ENCODE results near the gene CRKL. TPM values are rescaled to one million over a fixed set of nuclear protein-coding genes. Genes with fewer than 3 reads are reported as not detected.
A peak's percentile ranks its signal among the peaks of the same experiment; 100 is the strongest.
"Not testable (repeated sequence)": the region's sequence is repeated elsewhere in the genome, so short reads cannot be mapped to it uniquely, and the experiment has no call there.

Gene CRKL
- total RNA-seq, 1 experiment from 2014 or later = 82.7 TPM

- DNase-seq = peak in 1 of 2 experiments; percentile 6
- Histone ChIP-seq H3K9me3 (no peaks in the 10 kb centered on the region), H3K27me3 (replicated peaks; ENCODE audit: control insufficient read depth, insufficient read depth, low read length) (no peaks in the 10 kb centered on the region), H3K4me1 (0 out of 2 replicates have a peak, but pooled peaks cover under 1% of the 10 kb centered on the region), H3K4me3 (ENCODE audit: low read depth, low read length) (no peak overlapping the region), H3K36me3 (ENCODE audit: control insufficient read depth, insufficient read depth, low read length) (no peaks in the 10 kb centered on the region; the same call in 1 of the 2 replicates)
- peaks cover 16% of the 10 kb centered on the region for H3K4me1 Mint-ChIP-seq (ENCODE audit: low read depth, unreplicated experiment)
- H3K4me3 Mint-ChIP-seq (ENCODE audit: unreplicated experiment) = no peak overlapping the region
- no peak for TF ChIP-seq CTCF (IDR thresholded peaks at IDR 0.05; ENCODE audit: insufficient read depth in 1 of 2, low read depth in 1 of 2, low read length in 1 of 2, severe bottlenecking in 1 of 2, unreplicated experiment in 1 of 2)
- no peaks in the 10 kb centered on the region for H3K9me3 Mint-ChIP-seq (ENCODE audit: unreplicated experiment)
- POLR2A ChIA-PET = no interaction called here
- no peak overlapping the region for H3K27ac Mint-ChIP-seq (ENCODE audit: unreplicated experiment)
- no peaks in the 10 kb centered on the region for H3K27me3 Mint-ChIP-seq (ENCODE audit: insufficient read depth, unreplicated experiment)
- peaks cover 29% of the 10 kb centered on the region for H3K36me3 Mint-ChIP-seq (ENCODE audit: insufficient read depth, unreplicated experiment)
- intact Hi-C loops (cut with micrococcal nuclease; ENCODE audit: unreplicated experiment) = no loop called here
- no TSS peak for BruUV-seq (replicated peaks)
- CTCF ChIA-PET = no interaction called here
Observed at GRCh38 chr22:20927940-20928572, 10.8 kb downstream of the CRKL start.

DNA sequence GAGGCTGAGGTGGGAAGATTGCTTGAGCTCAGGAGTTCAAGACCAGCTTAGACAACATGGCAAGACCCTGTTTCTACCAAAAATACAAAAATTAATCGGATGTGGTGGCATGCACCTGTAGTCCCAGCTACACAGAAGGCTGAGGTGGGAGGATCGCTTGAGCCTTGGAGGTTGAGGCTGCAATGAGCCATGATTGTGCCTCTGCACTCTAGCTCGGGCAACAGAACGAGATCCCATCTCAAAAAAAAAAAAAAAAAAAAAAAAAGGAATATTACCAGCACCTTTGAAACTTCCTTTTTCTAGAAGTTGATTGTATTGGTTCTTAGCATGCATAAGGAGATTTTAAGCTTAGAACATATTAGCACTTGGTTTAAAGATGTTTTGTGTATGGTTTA is 11.4 kb downstream of the CRKL start:
- Histone ChIP-seq H3K9me3 (no peaks in the 10 kb centered on the region), H3K27me3 (replicated peaks; ENCODE audit: control insufficient read depth, insufficient read depth, low read length) (no peaks in the 10 kb centered on the region), H3K4me3 (ENCODE audit: low read depth, low read length) (no peak overlapping the region), H3K4me1 (no peaks in the 10 kb centered on the region), H3K36me3 (ENCODE audit: control insufficient read depth, insufficient read depth, low read length) (no peaks in the 10 kb centered on the region; the same call in 1 of the 2 replicates)
- intact Hi-C loops (cut with micrococcal nuclease; ENCODE audit: unreplicated experiment) = no loop called here
- no peak overlapping the region for H3K4me3 Mint-ChIP-seq (ENCODE audit: unreplicated experiment)
- no peak for TF ChIP-seq CTCF (IDR thresholded peaks at IDR 0.05; ENCODE audit: insufficient read depth in 1 of 2, low read depth in 1 of 2, low read length in 1 of 2, severe bottlenecking in 1 of 2, unreplicated experiment in 1 of 2)
- no TSS peak for BruUV-seq (replicated peaks)
- H3K36me3 Mint-ChIP-seq (ENCODE audit: insufficient read depth, unreplicated experiment) = peaks cover 29% of the 10 kb centered on the region
- H3K9me3 Mint-ChIP-seq (ENCODE audit: unreplicated experiment) = no peaks in the 10 kb centered on the region
- H3K27ac Mint-ChIP-seq (ENCODE audit: unreplicated experiment) = no peak overlapping the region
- no peaks in the 10 kb centered on the region for H3K27me3 Mint-ChIP-seq (ENCODE audit: insufficient read depth, unreplicated experiment)
- peaks cover 16% of the 10 kb centered on the region for H3K4me1 Mint-ChIP-seq (ENCODE audit: low read depth, unreplicated experiment)
- DNase-seq = no peak
- POLR2A ChIA-PET = no interaction called here
- CTCF ChIA-PET = no interaction called here

GRCh38 chr22:20930004-20930403 is 12.8 kb downstream of the CRKL start:
- H3K4me3 ChIP-seq (ENCODE audit: low read depth, low read length) = no peak overlapping the region
- no peak for TF ChIP-seq CTCF (IDR thresholded peaks at IDR 0.05; ENCODE audit: insufficient read depth in 1 of 2, low read depth in 1 of 2, low read length in 1 of 2, severe bottlenecking in 1 of 2, unreplicated experiment in 1 of 2)
- H3K27me3 ChIP-seq (replicated peaks; ENCODE audit: control insufficient read depth, insufficient read depth, low read length) = no peaks in the 10 kb centered on the region
- no peak overlapping the region for H3K4me3 Mint-ChIP-seq (ENCODE audit: unreplicated experiment)
- BruUV-seq (replicated peaks) = no TSS peak
- POLR2A ChIA-PET = no interaction called here
- no peaks in the 10 kb centered on the region for H3K4me1 ChIP-seq
- CTCF ChIA-PET = no interaction called here
- DNase-seq = no peak
- H3K9me3 ChIP-seq = no peaks in the 10 kb centered on the region
- H3K9me3 Mint-ChIP-seq (ENCODE audit: unreplicated experiment) = no peaks in the 10 kb centered on the region
- H3K27ac Mint-ChIP-seq (ENCODE audit: unreplicated experiment) = no peak overlapping the region
- intact Hi-C loops (cut with micrococcal nuclease; ENCODE audit: unreplicated experiment) = no loop called here
- H3K36me3 ChIP-seq (ENCODE audit: control insufficient read depth, insufficient read depth, low read length) = peaks cover 1% of the 10 kb centered on the region
- H3K4me1 Mint-ChIP-seq (ENCODE audit: low read depth, unreplicated experiment) = peaks cover 16% of the 10 kb centered on the region
- no peaks in the 10 kb centered on the region for H3K27me3 Mint-ChIP-seq (ENCODE audit: insufficient read depth, unreplicated experiment)
- peaks cover 35% of the 10 kb centered on the region for H3K36me3 Mint-ChIP-seq (ENCODE audit: insufficient read depth, unreplicated experiment)

DNA sequence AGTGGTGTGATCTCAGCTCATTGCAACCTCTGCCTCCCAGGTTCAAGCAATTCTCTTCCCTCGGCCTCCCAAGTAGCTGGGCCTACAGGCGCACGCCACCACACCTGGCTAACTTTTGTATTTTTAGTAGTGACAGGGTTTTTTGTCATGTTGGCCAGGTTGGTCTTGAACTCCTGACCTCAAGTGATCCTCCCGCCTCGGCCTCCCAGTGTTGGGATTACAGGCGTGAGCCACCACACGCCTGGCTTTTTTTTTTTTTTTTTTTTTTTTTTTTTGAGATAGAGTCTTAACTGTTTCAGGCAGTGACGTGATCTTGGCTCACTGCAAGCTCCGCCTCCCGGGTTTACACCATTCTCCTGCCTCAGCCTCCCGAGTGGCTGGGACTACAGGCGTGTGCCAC is 13.2 kb downstream of the CRKL start:
- BruUV-seq (replicated peaks); H3K27me3 ChIP-seq (replicated peaks; ENCODE audit: control insufficient read depth, insufficient read depth, low read length); H3K9me3 Mint-ChIP-seq (ENCODE audit: unreplicated experiment); H3K36me3 ChIP-seq (ENCODE audit: control insufficient read depth, insufficient read depth, low read length); POLR2A ChIA-PET; H3K27ac Mint-ChIP-seq (ENCODE audit: unreplicated experiment); intact Hi-C loops (cut with micrococcal nuclease; ENCODE audit: unreplicated experiment); H3K4me3 Mint-ChIP-seq (ENCODE audit: unreplicated experiment); H3K27me3 Mint-ChIP-seq (ENCODE audit: insufficient read depth, unreplicated experiment); H3K4me3 ChIP-seq (ENCODE audit: low read depth, low read length); H3K9me3 ChIP-seq; H3K4me1 ChIP-seq: not testable (repeated sequence)
- CTCF ChIA-PET = interaction anchor here (1.5 kb wide), 1 partner anchor 45 kb away, joined by 3 read pairs; no protein-coding TSS in a partner anchor
- Mint-ChIP-seq H3K4me1 (ENCODE audit: low read depth, unreplicated experiment) (peaks cover 13% of the 10 kb centered on the region), H3K36me3 (ENCODE audit: insufficient read depth, unreplicated experiment) (peaks cover 39% of the 10 kb centered on the region)
- DNase-seq = peak in 1 of 2 experiments; percentile 3
